H54 (cell line): Measurements from ENCODE around the gene CT47B1.
A peak's percentile ranks its signal among the peaks of the same experiment; 100 is the strongest.
"Not testable (repeated sequence)": the region's sequence is repeated elsewhere in the genome, so short reads cannot be mapped to it uniquely, and the experiment has no call there.

Experiments used
- DNase-seq: peaks from one replicate; pipeline ENCODE4 v3.0.0; 2011; ENCODE audit warnings: low spot score, mixed read lengths; ENCODE audit not compliant: insufficient read length
- FAIRE-seq: peaks from 3 replicates; lab custom pipeline; 2011; peaks lifted over from hg19 to GRCh38; lab: Jason Lieb, UNC
- POLR2A ChIP-seq: IDR thresholded peaks from 2 replicates; pipeline ENCODE4 v1.6.1; 2011; ENCODE audit warnings: low read depth, mild to moderate bottlenecking, low read length

The CT47B1 gene

DNA sequence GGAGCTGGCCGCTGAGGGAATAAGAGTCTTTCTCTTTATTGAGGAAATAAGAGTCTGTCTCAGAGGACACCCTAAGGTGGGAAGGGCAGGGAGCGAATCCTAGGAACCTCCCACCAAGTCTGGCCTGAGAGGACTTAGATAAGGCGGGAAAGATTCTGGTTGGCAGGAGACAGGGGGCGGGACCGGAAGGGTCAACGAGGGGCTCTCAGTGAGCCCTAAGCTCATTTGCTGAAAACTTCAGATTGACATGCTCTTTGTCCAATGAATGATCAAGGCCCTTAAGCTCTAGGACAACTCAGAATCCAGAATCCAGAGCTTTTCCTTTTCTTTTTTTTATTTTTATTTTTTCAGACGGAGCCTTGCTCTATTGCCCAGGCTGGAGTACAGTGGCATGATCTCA is at the start of gene CT47B1:
Gene CT47B1, minus strand, starts transcription at position 101 of the 400 bp plus-strand sequence. CDS start 196 bp downstream, outside the sequence.
- FAIRE-seq, DNase-seq: not testable (repeated sequence)

DNA sequence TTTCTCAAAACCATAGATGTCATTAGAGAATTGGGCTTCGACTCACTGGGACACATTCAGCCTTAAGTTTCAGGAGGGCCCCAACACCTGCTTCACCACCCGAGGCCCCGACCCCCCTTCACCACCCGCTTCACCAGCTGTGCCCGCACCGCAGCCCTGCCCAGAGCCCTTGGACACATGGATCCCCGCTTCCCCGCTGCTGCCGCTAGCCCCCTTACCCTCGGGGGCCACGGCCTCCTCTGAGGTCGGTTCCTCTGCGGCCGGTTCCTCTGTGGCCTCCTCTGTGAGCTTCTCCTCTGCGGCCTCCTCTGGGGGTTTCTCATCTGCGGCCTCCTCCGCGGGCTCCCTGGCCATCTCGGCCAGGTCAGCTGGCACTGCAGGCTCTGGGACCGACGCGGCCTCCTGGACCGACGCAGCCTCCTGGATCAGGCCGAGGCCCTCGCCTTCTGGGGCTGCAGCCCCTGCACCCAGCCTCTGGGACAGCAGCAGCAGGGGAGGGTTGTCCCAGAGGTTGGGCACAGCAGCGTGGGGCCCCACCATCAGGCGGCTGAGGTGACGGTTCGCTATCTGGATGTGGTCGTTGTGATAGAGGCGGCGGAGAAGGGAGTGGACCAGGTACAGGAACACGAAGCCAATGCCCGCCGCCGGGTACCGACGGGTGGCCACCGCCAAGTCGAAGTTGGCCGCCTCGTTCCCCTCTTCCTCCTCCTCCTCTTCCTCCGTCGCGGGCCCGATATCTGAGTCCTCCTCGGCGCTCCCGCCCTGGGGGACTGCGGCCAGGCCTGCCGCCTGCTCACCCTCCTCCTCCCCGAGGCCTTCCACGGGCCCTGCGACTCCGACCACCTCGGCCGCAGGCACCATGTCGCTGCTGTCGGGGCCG is 748 bp downstream of the CT47B1 start:
- FAIRE-seq (no peak), DNase-seq (no peak)
- TF ChIP-seq POLR2A: no peak

DNA sequence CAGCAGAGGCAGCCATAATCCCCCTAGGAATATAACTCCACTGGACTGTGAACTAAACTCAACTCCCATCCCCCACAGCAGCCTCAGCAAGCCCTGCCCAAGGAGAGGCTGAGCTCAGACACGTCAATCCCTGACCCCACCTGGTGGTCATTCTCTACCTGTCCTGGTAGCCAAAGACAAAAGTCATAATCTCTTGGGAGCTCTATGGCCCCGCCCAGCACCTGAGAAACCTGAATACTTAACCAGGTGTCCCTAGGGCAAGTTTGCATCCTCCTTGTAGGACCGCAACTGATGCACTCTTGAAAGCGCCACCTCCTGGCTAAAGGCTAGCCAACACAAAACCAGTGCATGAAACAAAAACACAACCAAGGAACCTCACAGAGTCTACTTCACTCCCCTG is 18.4 kb downstream of the CT47B1 start:
- DNase-seq (no peak), FAIRE-seq (peak; percentile 36)
- no peak for TF ChIP-seq POLR2A

DNA sequence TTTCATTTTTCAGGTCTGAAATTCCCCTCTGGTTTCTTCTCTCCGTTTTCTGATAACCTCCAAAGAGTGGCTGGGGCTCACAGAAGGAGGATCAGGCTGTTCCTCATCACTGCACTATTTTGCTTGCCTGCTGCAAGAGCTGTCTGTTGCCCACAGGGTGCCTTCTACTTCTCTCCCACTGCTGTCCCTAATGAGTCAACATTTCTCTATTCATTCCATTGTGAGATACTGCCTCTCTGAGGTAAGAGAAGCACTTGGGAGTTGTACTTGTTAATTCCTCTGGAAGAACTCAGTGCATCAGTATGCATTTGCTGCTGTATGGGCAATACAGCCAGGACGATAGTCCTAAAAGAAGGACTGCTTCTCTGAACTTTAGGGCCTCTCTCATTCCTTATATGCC is 34.8 kb downstream of the CT47B1 start:
- peak; percentile 6 for DNase-seq
- no peak for TF ChIP-seq POLR2A
- FAIRE-seq: peak; percentile 80

DNA sequence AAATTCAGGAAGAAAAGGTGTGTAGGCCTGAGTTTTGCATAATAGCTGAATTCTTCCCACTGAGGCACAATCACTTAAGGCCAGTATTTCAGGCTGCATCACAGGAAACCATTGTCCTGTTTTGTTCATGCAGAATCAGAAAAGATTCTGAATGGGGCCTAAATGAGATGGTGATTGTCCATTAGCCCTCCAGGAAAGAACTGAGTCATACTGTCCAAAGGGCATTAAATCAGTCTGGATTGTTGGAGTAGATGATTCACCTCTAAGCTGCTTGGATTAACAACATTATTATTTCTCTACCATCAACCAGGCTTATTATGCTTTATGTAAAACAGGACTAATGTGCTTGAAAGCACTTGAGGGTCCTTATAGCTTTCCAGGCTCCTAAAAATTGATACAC is 36.2 kb downstream of the CT47B1 start:
- DNase-seq: no peak
- TF ChIP-seq POLR2A: no peak
- FAIRE-seq: no peak

DNA sequence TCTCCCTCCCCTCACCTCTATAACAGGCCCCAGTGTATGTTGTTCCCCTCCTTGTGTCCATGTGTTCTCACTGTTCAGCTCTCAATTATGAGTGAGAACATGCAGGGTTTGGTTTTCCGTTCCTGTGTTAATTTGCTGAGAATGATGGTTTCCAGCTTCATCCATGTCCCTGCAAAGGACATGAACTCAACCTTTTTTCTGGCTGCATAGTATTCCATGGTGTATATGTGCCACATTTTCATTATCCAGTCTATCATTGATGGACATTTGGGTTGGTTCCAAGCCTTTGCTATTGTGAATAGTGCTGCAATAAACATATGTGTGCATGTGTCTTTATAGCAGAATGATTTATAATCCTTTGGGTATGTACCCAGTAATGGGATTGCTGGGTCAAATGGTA is 48.5 kb downstream of the CT47B1 start:
- FAIRE-seq, DNase-seq: not testable (repeated sequence)

DNA sequence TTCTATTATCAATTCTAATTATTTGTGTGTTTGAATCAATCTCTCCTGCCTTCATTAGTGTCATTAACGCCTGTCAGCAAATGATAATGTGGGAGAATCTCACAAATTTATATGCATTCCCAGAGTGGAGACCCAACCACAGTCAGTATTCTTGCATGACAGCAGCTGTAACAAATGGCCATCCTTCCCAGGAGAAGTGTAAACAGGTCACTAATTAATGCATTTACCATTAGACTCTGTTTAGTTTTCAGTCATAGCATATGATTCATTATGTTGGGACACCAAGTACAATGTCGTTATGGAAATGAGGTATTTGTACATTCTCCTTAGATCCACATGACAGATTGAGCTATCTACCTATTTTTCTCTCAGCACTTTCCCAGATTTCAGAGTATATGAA is 50.5 kb downstream of the CT47B1 start:
- DNase-seq: no peak
- FAIRE-seq: no peak
- no peak for TF ChIP-seq POLR2A

DNA sequence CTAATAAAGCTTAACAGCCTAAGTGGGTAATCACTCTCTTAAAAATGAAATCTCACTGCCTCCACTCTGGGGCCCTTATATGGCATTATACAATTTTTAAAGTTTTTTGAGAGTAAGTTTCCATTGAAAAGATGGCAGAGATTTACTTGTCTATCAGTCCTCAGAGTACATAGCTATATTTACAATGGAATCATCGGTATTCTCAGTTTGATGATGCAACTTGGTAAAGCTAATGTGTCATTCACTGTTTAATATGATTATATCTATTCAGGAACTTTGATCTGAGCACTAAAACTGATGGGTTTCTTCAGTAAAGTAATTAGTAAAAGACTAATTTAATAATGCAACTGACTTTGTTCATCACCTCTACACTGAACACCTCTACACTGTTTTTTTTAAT is 51.6 kb downstream of the CT47B1 start:
- DNase-seq (no peak), FAIRE-seq (no peak)
- no peak for TF ChIP-seq POLR2A

DNA sequence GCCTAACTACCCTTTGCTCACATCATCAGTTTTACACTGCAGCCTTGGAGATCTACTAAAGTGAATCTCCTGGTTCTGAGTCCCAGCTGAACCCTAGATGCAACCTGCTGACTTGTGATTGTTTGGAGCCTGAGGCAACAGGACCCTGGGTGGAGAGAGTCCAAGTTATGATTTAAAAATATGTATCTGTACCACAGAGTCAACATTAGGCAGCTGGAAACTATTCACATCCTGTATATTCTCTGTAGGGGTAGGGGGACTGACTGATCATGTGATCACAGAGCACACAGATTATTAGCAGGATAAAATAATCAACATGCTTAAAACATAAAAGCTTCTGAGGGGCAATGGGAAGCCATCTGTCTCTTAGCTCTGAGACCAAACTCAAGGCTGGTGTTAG is 52.1 kb downstream of the CT47B1 start:
- TF ChIP-seq POLR2A: no peak
- FAIRE-seq: no peak
- no peak for DNase-seq
